NB4 (cell line): Measurements from ENCODE around the gene ANKRD33.

Experiments
- DNase-seq: peaks from one replicate; pipeline ENCODE4 v3.0.0; 2010; ENCODE audit warnings: low read depth
- H3K4me3 ChIP-seq: one replicate; pipeline ENCODE4 v1.5.1; 2011; ENCODE audit warnings: mild to moderate bottlenecking, low read depth, low read length, moderate library complexity
- CTCF ChIP-seq: IDR thresholded peaks from one replicate; pipeline ENCODE4 v1.5.1; 2012; ENCODE audit warnings: low read depth, low read length
- MYC ChIP-seq: IDR thresholded peaks from 2 replicates; pipeline ENCODE4 v1.6.1; 2011; ENCODE audit warnings: low read depth, low read length
- POLR2A ChIP-seq: IDR thresholded peaks from 2 replicates; pipeline ENCODE4 v1.6.1; 2011; ENCODE audit warnings: mild to moderate bottlenecking; ENCODE audit not compliant: insufficient read length; ENCODE audit errors: extremely low read depth
- TF ChIP-seq, protein P1 (sequence below): IDR thresholded peaks from 2 replicates; pipeline ENCODE4 v1.6.1; 2011; ENCODE audit warnings: low read depth, low read length

Gene ANKRD33

DNA sequence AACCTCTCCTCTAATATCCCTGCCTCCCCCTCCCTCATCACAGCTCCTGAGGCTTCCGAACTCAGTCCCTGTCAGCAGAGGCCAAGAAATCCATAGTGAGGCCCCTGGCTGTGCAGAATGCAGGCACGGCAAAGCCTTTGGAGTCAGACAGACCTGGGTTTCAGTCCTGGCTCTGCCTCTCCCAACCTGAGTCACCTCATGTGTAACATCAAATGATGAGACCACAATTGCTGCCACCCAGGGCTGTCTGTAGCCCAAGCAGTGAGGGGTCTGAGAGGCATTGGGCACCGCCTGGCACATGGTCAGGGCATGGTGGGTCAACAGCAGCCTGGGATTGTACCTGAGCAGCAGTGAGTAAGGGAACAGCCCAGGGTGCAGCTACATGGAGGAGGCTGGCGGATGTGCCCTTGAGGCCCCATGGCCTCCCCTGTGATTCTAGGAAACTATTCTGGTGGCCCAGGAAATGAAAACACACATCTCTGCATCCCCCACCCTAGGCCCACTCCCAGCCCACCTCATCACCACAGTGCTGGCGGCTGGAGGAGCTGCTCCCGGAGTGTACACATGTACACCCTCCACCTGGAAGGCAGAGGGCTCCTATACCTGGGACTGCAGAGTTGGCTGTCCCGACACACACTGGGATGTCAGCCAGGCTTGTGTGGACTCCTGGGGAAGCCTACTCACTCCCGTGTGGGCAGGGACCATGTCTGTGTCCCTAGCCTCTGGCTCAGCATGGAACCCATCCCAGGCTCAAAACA lies 7.7 kb downstream of the ANKRD33 start:
- no peak for DNase-seq
- TF ChIP-seq MYC, result no peak
- no peak for TF ChIP-seq POLR2A
- TF ChIP-seq CTCF, result no peak
- TF ChIP-seq, protein P1, sequence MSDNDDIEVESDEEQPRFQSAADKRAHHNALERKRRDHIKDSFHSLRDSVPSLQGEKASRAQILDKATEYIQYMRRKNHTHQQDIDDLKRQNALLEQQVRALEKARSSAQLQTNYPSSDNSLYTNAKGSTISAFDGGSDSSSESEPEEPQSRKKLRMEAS, result no peak

GRCh38 chr12:51896236-51896635 lies 8.3 kb downstream of the ANKRD33 start:
- TF ChIP-seq, protein P1, result no peak
- TF ChIP-seq CTCF (no peak), POLR2A (no peak), MYC (no peak)
- H3K4me3 ChIP-seq, result no peak overlapping the region
- no peak for DNase-seq

More for the DNA sequence above, 7.7 kb downstream of the ANKRD33 start:
- no peak overlapping the region for H3K4me3 ChIP-seq

DNA sequence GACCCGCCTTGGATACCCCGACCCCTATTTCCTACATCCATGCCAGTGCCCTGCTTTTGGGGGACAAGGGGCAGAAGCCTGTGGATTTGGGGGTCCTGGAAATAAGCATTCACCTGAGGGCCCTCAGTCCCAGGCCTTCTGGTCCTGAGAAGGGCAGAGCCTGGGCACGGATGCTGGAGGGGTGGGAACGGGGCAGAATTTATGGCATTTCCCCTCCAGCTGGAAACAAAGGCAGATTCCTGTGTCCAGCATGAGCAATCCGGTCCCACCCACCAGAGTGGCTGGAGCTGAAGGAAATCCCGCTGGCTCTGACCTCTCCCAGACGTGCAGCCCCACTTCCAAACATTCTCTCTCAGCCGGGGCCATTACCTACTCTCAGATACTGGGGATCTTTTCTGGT lies 9.3 kb downstream of the ANKRD33 start:
- no peak for TF ChIP-seq POLR2A
- TF ChIP-seq, protein P1, result no peak
- no peak for TF ChIP-seq CTCF
- no peak for DNase-seq
- no peak overlapping the region for H3K4me3 ChIP-seq

- H3K4me3 ChIP-seq, result no peak overlapping the region
- TF ChIP-seq CTCF, result no peak
- no peak for TF ChIP-seq POLR2A
- TF ChIP-seq MYC, result no peak
- TF ChIP-seq, protein P1, result no peak
- no peak for DNase-seq
Measured at GRCh38 chr12:51898506-51898905, 10.6 kb downstream of the ANKRD33 start.

- DNase-seq, result no peak
- H3K4me3 ChIP-seq, result no peak overlapping the region
- TF ChIP-seq CTCF (no peak), MYC (no peak), POLR2A (no peak)
- TF ChIP-seq, protein P1, result no peak
Measured at GRCh38 chr12:51898937-51899336, 11.0 kb downstream of the ANKRD33 start.
